ENCODE results near the gene GINS1. TPM values are rescaled to one million over a fixed set of nuclear protein-coding genes. Genes with fewer than 3 reads are reported as not detected.

The GINS1 gene
- polyA plus RNA-seq, 1 experiment, result 3.7 TPM

- no peak for TF ChIP-seq CTCF (IDR thresholded peaks at IDR 0.05; ENCODE audit: low read depth, low read length)
- Histone ChIP-seq H3K9me3 (ENCODE audit: control insufficient read depth, insufficient read depth, low read length) (no peaks in the 10 kb centered on the region), H3K27me3 (ENCODE audit: control insufficient read depth, insufficient read depth, low read length) (no peaks in the 10 kb centered on the region), H3K27ac (ENCODE audit: low read depth, low read length) (no peak overlapping the region), H3K4me3 (ENCODE audit: low read depth, low read length) (no peak overlapping the region)
- no peak for DNase-seq (ENCODE audit: low read depth, low spot score)
- ChIA-PET CTCF (no interaction called here), POLR2A (no interaction called here)
These were observed 50.6 kb downstream of the GINS1 start for GRCh38 chr20:25457886-25458680.

GRCh38 chr20:25459111-25459830 is 51.8 kb downstream of the GINS1 start:
- ChIA-PET CTCF (no interaction called here), POLR2A (no interaction called here)
- no peak for TF ChIP-seq CTCF (IDR thresholded peaks at IDR 0.05; ENCODE audit: low read depth, low read length)
- Histone ChIP-seq H3K9me3 (ENCODE audit: control insufficient read depth, insufficient read depth, low read length) (no peaks in the 10 kb centered on the region), H3K27ac (ENCODE audit: low read depth, low read length) (no peak overlapping the region), H3K4me3 (ENCODE audit: low read depth, low read length) (no peak overlapping the region), H3K27me3 (ENCODE audit: control insufficient read depth, insufficient read depth, low read length) (no peaks in the 10 kb centered on the region)
- no peak for DNase-seq (ENCODE audit: low read depth, low spot score)

GRCh38 chr20:25459916-25460535 is 52.6 kb downstream of the GINS1 start:
- TF ChIP-seq CTCF (IDR thresholded peaks at IDR 0.05; ENCODE audit: low read depth, low read length), result no peak
- no peak overlapping the region for H3K27ac ChIP-seq (ENCODE audit: low read depth, low read length)

GRCh38 chr20:25460566-25461280 is 53.2 kb downstream of the GINS1 start:
- no peak for DNase-seq (ENCODE audit: low read depth, low spot score)
- Histone ChIP-seq H3K27me3 (ENCODE audit: control insufficient read depth, insufficient read depth, low read length) (no peaks in the 10 kb centered on the region), H3K4me3 (ENCODE audit: low read depth, low read length) (no peak overlapping the region), H3K9me3 (ENCODE audit: control insufficient read depth, insufficient read depth, low read length) (no peaks in the 10 kb centered on the region), H3K27ac (ENCODE audit: low read depth, low read length) (no peak overlapping the region)
- ChIA-PET POLR2A (no interaction called here), CTCF (no interaction called here)
- no peak for TF ChIP-seq CTCF (IDR thresholded peaks at IDR 0.05; ENCODE audit: low read depth, low read length)

More at GRCh38 chr20:25459916-25460535, 52.6 kb downstream of the GINS1 start:
- POLR2A ChIA-PET, result no interaction called here
- H3K27me3 ChIP-seq (ENCODE audit: control insufficient read depth, insufficient read depth, low read length), result no peaks in the 10 kb centered on the region
- CTCF ChIA-PET, result no interaction called here
- no peak for DNase-seq (ENCODE audit: low read depth, low spot score)
- no peaks in the 10 kb centered on the region for H3K9me3 ChIP-seq (ENCODE audit: control insufficient read depth, insufficient read depth, low read length)
- H3K4me3 ChIP-seq (ENCODE audit: low read depth, low read length), result no peak overlapping the region
